T47D (cell line): ENCODE data around the gene GRIK3.
A peak's percentile ranks its signal among the peaks of the same experiment; 100 is the strongest.

ENCODE experiments used
- DNase-seq, 2 experiments: peaks; one replicate each; pipeline versions ENCODE4 v3.0.0 to v3.0.0-alpha.2; 2011 to 2012; ENCODE audit warnings: low read depth in 1 of 2, low spot score in 1 of 2
- JUND ChIP-seq: IDR thresholded peaks from 2 replicates; pipeline ENCODE4 v1.6.1; 2012; ENCODE audit warnings: low read depth
- in situ Hi-C: cut with HindIII; loops from 2 replicates; pipeline ENCODE4 v1.10.0; 2016; ENCODE audit warnings: low sequenced_read_pairs, low pct_unique_long_range_greater_than_20kb

GRIK3 gene

DNA sequence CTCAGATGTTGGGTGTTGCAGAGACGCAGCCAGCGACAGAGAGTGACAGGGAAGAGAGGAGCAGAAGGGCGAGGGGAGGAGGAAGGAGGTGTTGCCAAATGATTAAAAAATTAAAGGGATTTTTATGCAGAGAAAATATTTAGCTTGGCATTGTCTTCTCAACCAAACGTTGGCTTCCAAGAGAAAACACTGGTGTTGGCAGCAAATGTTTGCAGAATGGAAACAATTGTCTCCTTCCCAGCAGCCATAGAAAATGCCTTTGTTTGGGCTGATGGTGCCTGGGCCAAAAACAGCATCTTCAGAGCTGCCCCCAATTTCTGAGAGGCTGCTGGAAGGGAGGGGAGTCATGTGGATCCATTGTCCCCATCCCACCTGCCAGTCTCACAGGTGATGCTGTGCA, 29.7 kb upstream of the GRIK3 start:
- DNase-seq = no peak
- no peak for TF ChIP-seq JUND
- in situ Hi-C loops = no loop called here

DNA sequence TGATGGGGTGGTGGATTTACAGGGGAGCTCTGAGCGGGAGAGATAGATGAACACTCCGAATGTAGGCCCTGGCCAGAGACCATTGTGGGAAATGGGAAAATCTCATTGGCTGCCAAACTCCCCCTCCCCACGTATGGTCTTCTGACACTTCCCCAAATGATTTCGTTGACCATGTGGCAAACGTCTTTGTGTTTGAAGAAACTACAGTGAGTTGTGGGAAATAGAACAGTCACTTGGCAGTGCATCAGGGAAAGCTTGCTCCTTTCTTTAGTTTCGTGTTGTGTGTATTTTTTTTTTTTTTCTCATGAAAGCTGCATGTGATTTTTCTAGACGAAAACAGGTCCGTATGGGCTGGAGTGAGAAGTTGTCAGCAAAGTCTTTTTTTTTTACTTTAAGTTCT, 25.0 kb upstream of the GRIK3 start:
- no peak for DNase-seq
- TF ChIP-seq JUND = no peak
- in situ Hi-C loops = no loop called here

DNA sequence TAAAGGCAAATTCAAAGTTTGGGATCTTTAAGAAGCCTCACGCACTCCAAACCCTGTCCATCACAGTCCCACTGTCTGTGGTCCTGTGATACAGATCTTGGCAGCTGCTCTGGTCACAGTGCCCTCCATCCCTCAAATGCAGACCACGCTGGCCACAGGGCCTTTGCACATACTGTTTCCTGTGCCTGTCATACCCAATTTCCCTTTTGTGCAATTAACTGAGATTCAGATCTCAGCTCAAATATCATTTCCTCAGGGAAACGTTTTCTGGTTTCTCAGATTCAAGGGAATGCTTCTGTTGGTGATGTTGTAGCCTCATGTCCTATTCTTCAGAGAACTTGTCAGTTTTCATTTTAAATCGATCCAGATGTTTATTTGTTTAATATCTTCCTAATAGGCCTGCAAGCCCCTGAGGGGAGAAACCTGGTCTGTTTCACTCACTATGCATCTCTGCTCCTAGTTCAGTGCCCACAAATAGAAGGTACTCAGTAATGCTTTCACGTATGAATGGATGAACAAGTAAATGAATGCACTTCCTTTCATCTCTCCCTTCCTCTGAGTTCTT, 24.2 kb upstream of the GRIK3 start:
- in situ Hi-C loops = no loop called here
- no peak for DNase-seq
- TF ChIP-seq JUND = no peak

DNA sequence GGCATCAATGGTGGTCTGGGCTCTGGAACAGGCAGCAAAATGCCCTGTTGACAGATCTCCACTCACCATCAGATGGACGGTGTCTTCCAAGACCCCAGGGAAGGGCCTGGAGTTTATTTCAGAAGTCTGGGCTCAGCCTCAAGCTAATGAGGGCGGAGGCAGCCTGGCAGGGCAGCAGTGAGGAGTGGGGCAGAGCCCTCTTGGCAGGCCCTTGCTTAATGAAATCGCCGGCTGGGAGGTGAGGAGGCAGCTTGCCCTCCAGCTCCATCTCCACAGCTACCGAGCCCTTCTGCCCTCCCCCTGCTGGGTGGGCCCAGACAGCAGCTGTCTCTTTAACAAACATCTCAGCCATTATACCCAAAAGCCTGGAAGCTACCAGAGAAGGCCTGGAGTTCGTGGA, 22.0 kb upstream of the GRIK3 start:
- TF ChIP-seq JUND = no peak
- in situ Hi-C loops = no loop called here
- DNase-seq = no peak

DNA sequence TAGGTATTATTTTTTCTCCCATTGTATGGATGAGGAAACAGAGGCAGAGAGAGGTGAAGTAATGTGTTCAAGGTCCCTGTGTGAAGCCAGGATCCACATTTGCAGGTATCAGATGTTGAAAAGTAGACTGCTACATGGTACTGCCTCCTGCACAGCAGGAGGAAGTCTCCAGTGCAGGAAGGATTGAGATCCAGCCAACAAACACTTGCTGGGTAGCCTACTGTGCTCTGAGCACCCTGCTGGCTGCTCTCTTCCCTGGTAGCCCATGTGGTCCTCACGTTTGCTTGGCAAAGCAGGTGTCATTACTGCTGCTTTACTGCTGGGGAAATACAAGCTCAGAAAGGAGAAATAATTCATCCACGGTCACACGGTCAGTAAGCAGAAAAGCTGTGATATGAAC, 21.3 kb upstream of the GRIK3 start:
- in situ Hi-C loops = no loop called here

DNA sequence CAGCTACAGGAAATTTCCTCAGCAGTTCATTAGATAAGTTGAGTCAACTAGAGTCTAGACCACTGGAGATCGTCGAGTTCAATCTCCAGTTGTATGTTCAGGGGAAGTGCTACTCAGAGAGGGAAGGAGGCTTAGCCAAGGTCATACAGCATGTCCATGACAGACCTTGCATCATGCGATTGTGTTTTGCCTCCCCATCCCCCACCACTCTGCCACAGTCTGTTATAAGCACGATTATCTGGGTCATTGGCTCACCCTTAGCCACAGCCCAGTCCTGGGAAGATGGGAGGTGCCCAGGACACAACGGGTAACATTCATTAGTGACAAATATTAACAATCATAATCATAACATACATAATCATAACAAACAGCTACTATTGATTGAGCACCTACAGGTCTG, 18.9 kb upstream of the GRIK3 start:
- in situ Hi-C loops = no loop called here
- DNase-seq = no peak
- TF ChIP-seq JUND = no peak

More for the DNA sequence above, 21.3 kb upstream of the GRIK3 start:
- no peak for DNase-seq
- no peak for TF ChIP-seq JUND

DNA sequence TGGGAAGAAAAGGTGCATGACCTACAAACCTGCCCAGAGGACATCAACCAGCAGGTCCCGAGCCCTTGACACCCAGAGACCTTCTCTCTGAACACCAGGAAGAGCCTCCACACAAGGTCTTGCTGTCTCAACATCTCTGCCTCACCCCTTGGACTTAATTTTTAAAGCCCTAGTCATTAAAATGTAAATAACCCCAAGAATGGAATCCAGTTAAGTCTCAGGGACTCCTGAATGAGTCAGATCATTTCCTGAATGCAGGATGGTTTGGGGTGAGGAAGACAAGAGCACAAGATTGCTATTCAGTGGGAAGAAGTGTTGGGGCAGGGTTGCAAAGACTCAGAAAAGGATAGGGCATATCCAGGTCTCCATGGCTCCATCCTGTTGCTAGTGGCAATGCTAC, 17.8 kb upstream of the GRIK3 start:
- in situ Hi-C loops = no loop called here
- TF ChIP-seq JUND = no peak
- no peak for DNase-seq

DNA sequence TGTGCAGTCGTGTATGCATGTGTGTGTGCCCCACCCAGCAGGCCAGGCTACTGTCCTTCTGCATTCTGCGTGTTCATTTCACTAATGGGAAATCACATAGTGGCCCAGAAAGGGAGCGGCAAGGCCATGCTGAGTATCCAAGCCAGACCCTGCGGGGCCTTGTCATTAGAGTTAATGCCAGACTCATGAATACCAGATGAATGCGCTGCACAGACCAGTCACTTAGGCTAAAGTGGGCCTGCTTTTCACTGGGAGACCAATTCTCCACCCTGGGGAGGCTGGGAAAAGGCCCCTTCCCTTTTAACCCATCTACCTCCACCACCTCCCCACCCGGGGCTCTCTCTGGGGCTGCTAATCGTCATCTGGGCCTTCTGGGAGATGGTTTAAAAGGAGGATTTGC, 17.0 kb upstream of the GRIK3 start:
- DNase-seq = no peak
- no peak for TF ChIP-seq JUND
- in situ Hi-C loops = no loop called here

DNA sequence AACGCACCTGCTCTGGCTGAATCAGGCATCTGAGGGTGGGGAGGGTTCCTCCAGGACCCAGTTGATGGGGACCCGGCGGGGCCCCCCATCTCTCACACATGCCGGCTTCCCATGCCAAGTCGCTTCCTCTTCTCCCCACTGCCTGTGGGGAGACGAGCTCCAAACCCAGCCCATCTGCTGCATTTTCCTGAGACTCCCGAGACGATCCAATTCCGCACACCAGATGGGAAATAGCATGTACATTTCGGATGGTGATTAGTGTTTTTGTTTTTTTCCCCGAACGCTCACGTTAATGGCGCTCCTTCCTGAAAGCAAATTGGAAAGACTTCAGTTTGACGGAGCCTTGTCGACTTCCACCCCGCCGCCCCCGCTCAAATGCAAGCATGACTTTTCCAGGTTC, 13.2 kb upstream of the GRIK3 start:
- in situ Hi-C loops = no loop called here
- TF ChIP-seq JUND = no peak

DNA sequence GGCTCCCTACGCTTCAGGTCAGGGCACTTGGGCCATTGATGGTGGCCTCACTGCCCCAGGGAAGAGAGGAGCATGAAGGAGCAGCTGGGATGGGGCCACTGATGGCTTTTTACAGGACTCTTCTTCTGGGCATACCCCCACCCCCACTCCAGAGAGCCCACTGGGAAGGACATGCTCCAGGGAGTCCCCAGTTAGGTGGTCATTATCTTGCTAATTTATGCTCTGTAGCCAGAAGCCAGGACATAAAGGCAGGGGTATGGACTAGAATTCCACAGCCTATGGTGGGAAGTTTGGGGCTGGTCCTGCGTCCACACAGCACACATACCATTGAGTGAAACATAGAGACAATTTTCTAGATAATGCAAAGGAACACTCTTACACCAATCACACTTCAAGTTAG, 8.8 kb upstream of the GRIK3 start:
- no peak for DNase-seq
- in situ Hi-C loops = no loop called here
- no peak for TF ChIP-seq JUND

More for the DNA sequence above, 13.2 kb upstream of the GRIK3 start:
- no peak for DNase-seq

DNA sequence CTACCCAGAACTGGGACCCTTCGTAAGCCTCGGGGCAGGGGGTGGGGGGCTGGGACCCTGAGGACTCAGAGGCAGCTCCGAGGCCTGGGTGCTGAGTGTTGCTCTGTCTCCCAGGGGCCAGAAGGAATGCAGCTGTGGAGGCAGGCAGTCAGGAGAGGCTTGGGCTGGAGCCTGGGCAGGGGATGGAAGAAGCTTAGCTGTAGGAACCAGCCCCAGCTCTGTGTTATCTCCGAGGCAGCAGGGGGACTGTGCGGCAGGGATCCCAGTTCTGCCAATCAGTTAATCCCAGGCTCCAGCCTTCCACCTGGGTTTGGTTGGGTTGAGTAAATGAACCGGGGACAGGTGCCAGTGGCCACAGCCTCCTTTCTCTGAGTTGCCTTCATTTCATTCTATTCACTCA, 8.2 kb upstream of the GRIK3 start:
- TF ChIP-seq JUND = no peak
- in situ Hi-C loops = no loop called here
- DNase-seq = no peak

DNA sequence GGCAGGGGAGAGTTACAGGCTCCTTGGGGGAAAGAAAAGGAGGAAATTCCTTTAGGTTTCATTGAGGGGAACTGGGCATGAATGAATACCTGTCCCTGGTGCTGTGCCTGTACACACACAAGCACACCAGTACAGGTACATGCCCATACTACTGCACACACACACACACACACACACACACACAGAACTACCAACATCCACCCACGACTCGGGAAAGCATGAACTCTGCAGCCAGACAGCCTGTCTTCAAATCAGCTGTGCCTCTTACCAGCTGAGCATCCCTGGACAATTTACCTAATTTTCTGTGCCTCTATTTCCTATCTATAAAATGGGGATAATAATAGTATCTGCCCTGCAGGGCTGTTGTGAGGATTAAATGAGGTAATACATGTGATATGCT, 7.2 kb upstream of the GRIK3 start:
- in situ Hi-C loops = no loop called here
- no peak for DNase-seq
- no peak for TF ChIP-seq JUND

DNA sequence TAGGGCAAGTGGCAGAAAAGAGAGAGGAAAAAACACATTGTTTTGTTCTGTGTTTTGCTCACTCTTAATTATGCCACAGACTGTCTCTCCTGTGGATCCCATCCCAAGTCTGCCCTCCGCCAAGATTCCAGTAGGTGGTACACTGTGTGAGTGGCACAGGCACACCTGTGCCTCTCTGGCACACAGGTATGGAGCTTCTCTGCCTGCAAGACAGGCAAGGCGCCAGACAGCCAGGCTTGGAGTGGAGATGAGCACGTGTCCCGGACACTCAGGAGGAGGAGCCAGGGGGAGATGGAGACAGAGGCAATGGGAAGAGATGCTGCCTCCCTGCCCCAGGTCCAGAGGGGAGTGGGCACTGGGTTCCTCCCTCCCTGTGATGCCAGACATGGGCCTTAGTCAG, 6.5 kb upstream of the GRIK3 start:
- no peak for TF ChIP-seq JUND
- in situ Hi-C loops = no loop called here
- peak in 1 of 2 experiments; percentile 81 for DNase-seq

DNA sequence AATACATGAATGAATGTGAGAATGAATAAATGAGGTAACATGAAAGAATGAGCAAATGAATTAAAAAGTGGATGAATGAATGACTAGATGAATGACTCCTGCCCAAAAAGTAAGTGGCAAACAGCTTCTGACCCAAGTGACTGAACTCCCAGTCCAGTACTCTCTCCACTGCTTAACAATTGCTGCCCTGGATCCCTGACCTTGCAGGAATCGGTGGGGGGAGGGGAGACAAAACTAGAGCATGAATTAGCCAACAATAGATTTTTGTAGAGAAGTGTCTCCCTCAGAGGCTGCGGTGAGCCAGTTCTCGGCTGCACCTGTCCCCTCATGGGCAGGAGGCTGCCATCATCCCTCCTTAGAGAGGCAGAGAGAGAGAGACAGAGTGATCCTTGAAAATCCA, 5.9 kb upstream of the GRIK3 start:
- no peak for TF ChIP-seq JUND
- DNase-seq = no peak
- in situ Hi-C loops = no loop called here
